ENCODE results near the gene NEUROD6.

The NEUROD6 gene

DNA sequence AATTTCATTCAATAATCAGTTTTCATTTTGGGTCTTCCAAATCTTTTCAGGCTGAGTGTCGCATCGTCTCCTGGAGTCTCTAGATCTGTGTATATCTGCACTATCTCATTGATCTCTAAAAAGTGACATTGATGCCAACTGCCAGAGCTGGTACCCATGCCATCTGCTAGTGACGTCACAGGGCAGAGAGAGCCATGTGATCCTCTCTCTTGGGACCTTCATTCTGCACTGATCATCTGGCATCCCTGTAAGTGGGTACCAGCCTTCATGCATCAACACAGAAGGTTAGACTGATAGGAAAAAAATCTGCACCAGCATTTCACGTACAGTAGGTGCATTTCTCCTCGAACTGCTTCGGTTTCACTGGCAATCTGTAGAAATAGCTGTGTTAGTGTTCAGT, at the start of gene NEUROD6:
NEUROD6 (minus strand) TSS at position 124 of the 400 bp plus-strand sequence. CDS start 1,458 bp downstream, outside the sequence.
- peak; percentile 9 for DNase-seq (ENCODE audit: low spot score)

DNA sequence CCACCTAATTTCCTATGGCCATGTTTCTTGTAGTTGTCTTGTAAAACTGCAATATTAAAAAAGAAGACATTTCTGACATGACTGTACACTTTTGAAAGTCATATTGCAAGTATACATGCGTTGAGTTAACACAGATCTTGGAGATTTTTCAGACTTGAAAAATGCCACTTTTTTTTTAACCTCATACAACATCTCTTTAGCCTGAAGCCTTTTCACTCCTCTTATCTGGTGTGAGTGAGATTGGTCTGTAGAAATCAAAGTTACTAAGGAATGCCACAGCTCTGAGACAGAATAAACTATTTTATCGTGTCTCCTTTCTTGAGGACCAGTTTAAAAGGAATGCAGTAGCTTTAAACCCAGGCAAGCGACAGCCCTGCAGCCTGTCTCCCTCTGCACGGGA, 43.9 kb upstream of the NEUROD6 start:
- DNase-seq (ENCODE audit: low spot score) = no peak

DNA sequence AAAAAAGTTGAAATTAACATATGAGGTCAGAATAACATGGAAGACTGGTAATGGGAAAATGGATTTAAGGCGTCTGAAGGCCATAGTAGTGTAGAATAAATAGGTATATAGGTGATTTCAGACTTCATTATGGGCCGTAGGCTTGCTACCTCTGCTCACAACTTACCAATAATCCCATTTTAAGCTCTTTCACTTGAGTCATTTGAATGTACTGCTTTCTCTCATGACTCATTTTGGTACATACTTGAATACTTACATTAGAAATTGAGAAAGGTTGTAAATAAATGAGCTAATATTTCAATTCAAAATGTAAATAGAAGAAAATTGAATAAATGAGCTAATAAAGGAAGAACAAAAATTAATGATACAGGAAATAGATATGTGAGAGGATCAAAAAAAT, 42.2 kb upstream of the NEUROD6 start:
- no peak for DNase-seq (ENCODE audit: low spot score)

DNA sequence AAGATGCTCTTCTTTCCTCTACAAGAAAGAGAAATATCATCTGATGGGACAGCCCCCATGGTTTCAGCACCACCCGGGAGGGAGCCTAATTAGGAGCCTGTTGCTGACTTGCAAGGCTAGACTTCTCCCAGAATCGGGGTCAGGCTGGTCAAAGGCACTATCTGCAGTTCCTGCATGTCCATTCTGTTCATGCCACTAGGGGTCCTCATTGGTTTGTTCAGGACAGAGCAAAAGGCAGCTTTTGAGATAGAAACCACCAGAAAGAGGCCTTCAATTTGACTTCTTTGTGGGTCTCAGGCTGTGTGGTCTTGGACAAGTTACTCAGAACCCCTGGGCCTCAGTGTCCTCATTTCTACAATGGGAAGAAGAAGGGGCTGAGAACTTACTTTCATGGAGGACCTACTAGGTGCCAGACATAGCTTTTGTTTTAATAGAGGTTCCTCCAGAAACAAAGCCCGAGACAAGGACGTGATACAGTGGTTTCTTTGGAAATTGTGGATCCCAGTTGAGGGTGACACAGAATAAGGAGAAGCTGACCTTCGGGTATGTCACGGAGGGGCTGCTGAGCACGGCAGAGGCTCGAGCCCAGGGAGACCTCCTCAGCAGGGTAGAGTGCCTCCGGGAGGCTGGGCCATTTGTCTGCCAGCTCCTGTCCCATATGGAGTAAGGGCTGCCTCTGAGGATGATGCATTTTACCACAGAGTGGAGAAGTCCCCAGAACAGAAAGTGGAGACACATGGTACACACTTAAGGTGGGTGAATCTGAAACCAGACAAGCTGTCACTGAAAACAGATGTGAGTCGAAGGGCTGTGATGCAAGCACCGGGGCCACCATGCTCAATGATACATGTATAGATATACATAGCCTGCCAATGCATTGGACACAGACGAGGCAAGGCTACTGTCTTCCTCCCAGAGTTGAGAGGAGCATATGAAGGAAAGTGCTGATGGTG, 33.1 kb upstream of the NEUROD6 start:
- DNase-seq (ENCODE audit: low spot score) = peak; percentile 77

DNA sequence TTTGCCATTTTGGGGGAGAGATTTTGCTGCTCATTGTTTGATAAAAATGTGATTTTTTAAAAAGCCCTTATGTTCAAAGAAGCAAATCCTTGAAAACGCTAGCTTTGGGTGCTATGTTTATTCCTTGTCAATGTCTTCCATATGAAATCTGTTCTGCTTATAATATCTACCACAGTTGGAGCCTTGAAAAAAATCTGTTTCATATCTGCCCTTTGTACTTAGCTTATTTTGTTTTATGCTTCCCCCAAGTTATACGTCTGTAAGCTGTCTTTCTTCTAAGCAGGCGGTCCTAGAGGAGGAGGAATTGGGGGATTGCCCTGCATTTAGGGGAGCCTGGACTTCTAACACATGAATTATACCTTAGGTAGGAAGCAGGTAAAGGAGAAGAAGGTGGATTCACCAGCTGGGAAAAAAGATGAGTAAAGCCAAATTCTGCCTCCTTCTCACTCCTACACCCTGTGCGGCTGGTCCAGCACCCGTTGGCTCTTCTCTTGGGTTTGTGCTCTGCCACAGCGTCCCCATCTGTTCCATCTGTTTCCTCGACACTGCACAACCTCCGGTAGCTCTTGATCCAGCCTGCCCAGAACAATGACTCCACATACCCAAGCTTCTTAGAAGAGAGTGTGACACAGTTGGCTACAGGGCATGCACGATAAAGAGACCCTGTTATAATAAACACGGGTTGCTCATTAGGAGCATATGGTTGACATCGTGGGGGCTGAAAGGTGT, 31.9 kb upstream of the NEUROD6 start:
- no peak for DNase-seq (ENCODE audit: low spot score)

DNA sequence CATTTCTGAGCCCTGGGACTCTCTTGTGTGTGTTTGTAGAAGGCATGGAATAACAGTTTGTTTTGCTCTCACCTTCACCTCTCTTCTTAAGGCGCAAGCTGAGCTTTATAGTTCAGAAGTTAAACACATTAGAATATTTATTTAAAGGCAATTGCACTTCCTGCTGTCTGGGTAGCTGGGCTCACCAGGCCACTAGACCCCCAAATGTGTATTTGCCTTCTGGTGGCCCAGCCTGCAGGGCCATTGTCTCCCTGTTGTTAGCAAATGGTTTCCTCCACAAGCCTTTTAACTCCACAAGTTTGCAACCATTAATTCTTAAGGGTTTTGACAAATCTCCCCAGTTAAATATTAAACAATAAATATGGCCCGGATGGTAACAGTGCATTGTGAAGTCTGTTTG, 31.1 kb upstream of the NEUROD6 start:
- DNase-seq (ENCODE audit: low spot score) = no peak

DNA sequence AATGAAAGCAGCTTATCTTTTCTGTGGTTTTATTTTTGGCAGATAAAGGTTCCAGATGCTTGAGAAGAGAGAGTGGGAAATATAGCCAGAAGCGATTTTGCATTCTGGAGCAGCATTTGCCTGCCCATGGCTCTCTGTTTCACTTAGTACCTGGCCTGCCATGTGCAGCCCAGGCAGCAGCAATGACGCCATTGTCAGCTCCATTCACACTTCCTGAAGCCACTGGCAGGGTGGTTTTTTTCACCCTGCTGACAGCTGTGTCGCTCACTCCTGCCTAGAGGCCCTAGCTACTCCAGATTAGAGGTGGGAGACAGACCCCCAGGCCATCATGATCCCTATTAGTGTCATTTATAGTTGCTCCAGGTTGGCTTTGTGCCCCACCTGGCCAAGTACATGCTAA, 30.1 kb upstream of the NEUROD6 start:
- no peak for DNase-seq (ENCODE audit: low spot score)

DNA sequence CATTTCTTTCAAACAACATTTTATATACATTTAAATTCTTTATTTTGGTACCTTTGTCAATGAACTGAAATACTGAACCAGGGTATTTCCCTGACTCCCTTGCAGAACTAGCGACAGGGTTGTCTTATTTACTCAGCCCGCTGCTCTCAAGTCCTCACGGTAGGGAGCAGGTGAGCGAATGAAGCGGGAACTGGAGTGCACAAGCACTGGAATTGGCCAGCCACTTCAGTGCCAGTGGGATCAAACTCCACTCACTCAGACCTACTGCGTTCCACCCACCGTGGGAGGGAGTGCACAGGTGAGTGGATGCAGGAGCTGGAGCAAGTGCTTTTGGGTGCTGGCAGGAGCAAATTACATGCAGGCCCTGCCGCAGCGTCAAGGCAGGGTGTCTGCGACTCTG, 28.1 kb upstream of the NEUROD6 start:
- DNase-seq (ENCODE audit: low spot score) = no peak

DNA sequence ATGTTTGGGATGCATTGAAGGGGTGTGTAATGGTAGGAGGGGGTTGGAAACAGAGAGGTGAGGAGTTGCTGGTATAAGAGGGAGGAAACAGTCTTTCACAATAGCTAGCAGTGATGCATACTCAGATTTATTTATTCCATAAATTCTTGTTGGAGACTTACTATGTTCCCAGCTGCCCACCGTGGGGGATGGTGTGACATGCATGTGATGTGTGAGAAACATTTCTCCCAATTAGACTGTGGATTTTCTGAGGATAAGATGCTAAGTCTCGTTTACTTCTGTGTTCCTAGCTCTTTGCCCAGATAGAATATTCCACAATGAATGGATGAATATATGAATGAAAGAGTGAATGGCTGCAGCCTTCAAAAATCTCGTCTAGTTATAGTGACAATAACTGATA, 23.0 kb upstream of the NEUROD6 start:
- no peak for DNase-seq (ENCODE audit: low spot score)

DNA sequence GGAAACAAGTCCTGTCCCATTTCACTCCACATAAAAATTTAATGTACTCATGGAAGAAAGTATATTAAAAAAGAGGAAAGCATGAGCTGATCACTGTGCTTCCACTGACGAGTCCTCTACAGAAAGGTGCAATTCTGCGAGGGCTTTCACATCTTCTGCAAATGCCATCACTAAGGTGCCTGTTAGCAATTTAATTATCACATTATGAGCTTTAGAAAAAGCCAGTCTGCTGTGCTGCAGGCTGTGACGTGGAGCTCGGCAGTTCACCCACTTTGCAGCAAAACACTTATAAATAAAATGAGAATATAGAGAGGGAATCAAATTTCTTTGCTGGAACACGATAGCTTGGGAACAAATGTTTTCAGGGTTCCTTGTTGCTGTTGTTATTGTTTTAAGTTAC, 22.5 kb upstream of the NEUROD6 start:
- no peak for DNase-seq (ENCODE audit: low spot score)

DNA sequence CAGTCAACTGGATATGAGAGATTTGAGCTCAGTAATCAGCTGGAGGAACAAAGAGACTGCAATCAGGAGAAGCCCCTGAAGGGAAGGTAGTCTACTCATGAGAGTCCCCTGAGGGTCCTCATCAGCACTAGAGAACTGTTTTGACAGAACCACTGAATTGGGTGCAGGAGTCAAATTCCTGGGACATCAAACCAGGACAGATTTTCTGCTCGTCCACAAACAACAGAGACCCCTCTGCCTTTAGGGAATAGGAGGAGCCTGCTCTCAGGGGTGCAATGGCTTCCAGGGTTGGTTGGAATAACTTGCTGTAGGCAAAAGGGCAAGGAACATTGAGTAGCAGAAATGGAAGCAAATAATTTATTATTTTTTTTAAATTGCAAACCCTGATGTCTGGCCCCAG, 21.9 kb upstream of the NEUROD6 start:
- no peak for DNase-seq (ENCODE audit: low spot score)

DNA sequence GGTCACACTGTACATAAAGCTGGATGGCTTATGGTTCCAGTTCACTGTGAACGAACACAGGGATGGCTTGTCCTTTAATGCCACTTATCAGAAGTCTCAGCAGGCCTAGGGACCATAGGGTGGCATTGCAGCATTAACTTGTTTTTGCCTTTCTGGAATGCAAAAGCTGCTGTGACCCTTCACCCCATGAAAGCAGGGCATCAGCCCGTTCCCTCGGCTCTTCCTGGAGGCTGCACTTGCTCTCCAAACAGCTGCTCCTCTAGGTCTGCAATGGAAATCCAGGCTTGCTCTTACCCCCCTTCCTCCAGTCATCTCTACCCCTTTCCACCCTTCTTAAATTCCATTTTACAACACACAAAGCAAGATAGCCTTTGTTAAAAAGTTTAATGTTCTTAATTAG, 17.9 kb upstream of the NEUROD6 start:
- DNase-seq (ENCODE audit: low spot score) = no peak

DNA sequence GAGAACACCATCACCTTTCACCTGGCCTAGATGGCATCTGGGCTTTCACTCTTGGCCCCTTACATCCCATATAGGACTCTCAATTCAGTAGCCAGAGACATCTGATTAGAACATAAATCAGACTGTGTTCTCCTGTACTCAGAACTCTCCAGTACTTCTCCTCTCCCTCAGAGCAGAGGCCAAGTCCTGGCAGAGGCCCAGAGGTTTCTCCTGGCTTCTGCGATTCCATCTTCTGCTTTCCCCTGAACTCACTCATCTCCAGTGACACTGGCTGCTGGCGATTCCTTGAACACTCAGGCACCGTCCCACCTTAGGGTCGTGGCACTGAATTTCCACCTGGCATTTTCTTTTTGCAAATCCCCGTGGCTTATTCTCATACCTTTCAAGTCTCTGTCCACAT, 4.9 kb upstream of the NEUROD6 start:
- DNase-seq (ENCODE audit: low spot score) = no peak

DNA sequence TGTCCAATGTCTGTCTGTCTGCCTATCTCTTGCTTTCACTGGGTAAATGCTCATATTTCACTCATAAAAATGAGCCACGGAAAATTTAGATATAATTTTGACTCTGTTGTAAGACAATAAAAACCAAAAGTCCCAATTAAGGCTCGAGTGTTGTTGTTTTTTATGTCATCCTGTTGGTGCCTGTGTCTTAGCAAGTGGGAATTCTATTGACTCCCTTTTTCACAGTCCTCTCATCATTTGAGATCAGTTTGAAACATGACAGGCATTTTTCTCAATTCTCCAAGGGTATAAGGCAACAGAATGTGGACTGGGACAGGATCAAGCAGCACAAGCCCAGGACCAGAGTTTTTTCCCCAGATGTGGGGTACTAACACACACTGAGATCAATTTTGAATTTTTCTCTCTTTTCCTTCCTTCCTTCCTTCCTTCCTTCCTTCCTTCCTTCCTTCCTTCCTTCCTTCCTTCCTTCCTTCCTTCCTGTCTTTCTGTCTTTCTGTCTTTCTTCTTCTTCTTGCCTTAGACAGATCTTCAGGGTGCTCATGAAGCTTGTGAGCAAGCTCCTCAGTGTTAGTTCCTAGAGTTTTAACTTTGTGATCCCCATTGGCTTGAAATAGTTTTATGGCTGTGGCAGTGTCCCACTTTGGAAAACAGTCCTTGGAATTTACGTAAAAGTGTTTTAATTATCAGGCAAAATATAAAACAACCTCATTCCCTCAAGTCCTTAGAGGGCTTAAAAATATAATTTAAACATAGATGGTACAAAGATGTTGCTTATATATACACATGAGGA, 3.2 kb upstream of the NEUROD6 start:
- DNase-seq (ENCODE audit: low spot score) = no peak

DNA sequence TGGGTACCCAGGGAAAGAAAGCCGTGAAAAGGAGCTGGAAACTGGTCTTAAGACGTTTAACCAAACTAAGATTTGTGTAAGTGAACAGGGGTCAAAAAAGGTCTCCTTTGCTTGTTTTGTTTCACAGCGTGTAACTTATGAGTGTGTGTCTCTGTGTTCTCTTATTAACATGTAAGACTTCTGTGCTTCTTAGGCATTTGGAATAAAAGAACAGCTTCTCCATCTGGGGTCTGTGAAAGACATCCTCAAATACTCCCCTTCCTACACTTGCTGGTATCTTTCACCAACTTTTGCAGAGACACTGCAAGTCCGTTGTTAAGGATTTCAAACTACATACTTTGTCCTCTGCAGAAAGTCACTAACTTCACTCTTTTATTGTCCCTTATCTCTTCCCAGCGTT, 615 bp upstream of the NEUROD6 start:
- DNase-seq (ENCODE audit: low spot score) = no peak

DNA sequence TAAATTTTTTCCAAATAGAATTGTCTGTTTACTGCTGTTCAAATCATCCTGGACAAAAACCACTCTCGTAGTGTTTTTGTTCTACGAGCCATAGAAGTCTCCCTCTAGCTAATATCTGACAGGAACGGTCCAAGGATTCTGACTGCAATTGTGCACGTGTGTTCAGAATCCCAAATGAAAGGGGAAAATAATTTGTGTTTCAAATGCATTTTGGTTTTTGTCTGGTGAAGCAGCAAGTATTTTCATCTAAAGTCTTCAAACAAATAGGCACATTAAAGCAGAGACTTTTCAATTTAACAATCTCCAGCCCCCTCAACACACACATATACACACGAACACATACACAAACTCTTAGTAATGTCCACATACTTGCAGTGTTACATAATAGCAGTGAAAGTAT, 475 bp downstream of the NEUROD6 start:
- DNase-seq (ENCODE audit: low spot score) = no peak

DNA sequence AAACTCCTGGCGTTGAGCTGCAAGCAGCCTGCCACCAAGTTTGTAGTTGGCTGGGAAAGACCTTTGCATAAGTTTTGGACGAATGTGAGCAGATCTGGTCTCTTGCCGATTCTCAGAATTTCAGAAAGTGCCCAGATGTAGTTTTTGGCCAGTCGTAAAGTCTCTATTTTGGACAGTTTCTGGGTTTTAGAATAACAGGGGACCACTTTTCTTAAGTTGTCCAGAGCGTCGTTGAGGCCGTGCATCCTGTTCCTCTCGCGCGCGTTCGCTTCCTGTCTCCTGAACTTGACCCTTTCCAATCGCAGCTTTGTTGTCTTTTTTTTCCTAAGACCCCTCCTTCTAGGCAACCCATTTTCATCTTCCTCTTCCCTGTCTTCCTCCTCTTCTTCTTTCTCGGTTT, 1.8 kb downstream of the NEUROD6 start:
- DNase-seq (ENCODE audit: low spot score) = no peak

DNA sequence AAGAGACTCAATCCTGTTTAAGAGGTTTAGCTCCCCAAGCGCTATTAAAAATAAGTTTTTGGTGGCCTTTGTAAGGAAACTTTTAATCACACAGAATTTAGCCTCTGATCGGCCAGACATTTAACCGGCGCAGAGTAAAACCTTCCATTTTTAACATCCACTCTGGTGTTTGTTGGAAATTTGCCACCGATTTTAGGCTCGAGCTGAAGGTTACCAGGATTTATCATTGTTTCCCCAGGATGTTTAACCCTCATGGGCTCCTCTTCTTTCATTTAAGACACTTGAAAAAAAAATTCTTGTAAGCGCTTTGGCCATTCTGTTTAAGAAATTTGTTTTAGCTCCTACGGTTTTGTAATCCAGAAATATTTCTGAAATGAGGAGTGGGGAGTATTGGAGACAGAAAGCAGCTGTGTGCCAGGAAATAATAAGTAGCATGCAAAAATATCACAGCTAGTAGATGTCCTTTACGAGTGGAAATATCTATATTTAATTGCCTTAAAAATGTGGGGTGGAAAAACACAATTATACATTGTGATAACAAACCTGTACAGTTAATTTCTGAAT, 3.4 kb downstream of the NEUROD6 start:
- no peak for DNase-seq (ENCODE audit: low spot score)

DNA sequence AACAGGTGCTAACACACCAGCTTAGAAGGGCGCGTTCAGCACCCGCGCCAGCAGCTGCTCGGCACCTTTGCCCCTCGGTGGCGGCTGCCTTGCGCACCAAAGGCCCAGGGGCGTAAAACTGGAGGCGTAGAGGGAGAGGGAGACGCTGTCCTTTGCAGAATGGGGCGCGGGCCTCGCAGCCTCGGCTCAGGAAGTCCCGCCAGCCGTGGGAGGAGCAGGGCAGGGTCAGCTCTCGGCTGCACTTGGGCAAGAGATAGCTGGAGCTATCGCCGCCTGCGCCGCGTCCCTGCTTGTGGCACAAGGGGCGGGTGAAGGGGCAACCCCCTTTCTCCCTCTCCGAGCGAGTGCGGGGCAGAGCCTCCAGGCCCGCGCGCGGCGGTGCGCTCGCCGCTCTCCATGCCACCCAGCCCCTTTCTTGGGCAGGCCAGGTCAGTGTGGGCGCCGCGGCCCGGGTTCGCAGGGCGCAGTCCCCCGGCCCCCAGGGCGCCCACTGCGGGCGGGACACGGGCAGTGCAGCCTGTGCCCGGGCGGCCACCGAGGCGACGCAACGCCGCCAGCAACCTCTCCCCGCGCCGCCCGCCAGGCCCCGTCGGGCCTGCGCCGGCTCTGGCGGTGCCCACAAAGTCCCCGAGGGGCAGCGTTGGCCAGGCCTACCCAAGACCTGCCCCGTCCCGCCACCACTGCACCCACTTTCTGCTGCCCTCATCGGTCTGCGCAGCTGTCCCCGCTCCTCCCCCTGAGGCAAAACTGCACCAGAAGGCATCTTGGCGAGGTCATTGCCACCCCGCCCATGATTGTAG, 4.1 kb downstream of the NEUROD6 start:
- no peak for DNase-seq (ENCODE audit: low spot score)

DNA sequence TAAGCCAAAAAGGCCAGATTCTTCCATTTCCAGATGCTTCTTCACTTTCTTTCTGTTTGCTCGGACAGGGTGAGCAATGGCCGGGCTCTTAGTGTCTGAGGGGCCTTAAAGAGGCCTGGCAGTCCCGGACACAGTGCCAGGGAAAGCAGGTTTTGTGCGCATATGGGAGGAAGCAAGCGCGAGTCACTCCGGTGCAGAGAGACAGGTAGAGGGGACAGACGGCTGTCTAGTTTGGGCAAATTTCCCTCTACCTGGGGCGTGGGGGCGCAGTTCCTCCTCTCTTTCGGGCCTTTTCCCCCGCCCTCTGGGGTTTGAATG, 4.7 kb downstream of the NEUROD6 start:
- DNase-seq (ENCODE audit: low spot score) = no peak

DNA sequence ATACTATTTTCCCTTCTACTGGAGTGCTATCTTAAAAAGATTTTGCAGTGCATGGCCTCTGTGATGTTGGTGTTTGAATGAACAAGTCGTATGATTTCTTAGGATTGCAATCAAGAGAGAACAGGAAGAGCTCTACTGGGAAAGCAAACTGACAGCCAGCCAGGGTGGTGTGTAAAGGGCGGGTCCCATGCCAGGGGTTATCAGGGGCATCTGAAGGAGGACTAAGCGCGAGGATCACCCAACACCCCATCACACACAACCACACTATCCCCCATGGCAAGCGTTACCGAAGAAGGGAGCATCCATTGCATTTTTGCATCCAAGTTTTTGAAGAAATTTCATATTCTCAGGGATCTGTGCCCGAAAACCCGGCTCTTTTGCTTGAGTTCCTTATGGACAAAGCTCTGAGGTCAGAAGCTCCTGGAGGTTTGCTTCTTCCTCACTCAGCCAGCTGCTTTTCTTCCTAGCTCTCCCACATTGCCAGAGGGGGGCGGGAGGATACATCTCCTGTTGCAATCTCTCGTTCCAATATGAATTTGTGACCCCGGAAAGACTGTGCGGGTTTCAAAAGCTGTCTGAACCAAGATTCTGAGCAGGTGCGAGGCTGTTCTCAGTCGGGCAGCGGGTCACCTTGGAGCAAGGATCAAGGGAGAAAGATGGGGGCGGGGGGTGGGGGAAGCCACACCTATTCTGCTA, 5.2 kb downstream of the NEUROD6 start:
- no peak for DNase-seq (ENCODE audit: low spot score)
